HG03558 (cell line): ENCODE results near the gene BCAT1.
A peak's percentile ranks its signal among the peaks of the same experiment; 100 is the strongest.

Source experiments
- ATAC-seq: cut with Tn5 transposase; IDR thresholded peaks from one replicate; pipeline ENCODE4 v1.9.1; 2021; ENCODE audit warnings: moderate number of reproducible peaks; ENCODE audit not compliant: unreplicated experiment; ENCODE audit errors: extremely low read depth

Gene BCAT1

GRCh38 chr12:24948757-24949722 lies at the start of gene BCAT1:
BCAT1 (minus strand) TSS chr12:24949101; CDS start chr12:24948932, 169 bp downstream.
- no peak for ATAC-seq

DNA sequence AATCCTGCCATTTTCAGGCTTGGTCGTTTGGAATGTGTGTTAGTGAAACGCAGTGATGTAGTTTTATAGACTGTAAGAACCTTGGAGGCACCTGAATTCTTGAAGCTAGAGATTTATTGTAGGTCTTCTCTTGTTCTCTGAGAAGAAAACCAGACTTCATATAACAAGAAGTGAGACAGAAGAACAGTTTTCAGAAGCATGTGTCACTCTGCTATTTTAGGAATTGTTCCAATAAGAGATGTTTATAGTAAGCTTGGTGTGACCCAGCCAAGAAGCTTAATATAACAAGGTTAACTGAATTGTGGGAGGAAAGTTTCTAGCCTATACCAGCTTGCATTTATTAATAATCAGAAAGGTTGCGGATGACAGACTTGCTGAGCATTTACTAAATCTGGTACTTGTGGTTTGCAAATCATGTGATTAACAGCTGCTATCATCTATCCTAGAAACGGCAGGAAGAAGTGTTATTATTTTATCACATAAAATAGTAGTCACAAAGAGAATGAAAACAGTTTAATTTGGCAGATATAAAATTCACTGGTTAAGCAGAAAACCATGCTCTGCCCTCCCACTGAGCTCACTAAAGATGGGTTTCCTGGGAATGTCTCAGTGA lies 49.2 kb upstream of the BCAT1 start:
- ATAC-seq = peak; percentile 62

GRCh38 chr12:24997496-24997895 lies 48.6 kb upstream of the BCAT1 start:
- no peak for ATAC-seq

- no peak for ATAC-seq
These were observed 47.9 kb upstream of the BCAT1 start for GRCh38 chr12:24996820-24997219.

- no peak for ATAC-seq
These were observed 47.3 kb upstream of the BCAT1 start for GRCh38 chr12:24996102-24996797.

GRCh38 chr12:24993793-24994192 lies 44.9 kb upstream of the BCAT1 start:
- no peak for ATAC-seq

DNA sequence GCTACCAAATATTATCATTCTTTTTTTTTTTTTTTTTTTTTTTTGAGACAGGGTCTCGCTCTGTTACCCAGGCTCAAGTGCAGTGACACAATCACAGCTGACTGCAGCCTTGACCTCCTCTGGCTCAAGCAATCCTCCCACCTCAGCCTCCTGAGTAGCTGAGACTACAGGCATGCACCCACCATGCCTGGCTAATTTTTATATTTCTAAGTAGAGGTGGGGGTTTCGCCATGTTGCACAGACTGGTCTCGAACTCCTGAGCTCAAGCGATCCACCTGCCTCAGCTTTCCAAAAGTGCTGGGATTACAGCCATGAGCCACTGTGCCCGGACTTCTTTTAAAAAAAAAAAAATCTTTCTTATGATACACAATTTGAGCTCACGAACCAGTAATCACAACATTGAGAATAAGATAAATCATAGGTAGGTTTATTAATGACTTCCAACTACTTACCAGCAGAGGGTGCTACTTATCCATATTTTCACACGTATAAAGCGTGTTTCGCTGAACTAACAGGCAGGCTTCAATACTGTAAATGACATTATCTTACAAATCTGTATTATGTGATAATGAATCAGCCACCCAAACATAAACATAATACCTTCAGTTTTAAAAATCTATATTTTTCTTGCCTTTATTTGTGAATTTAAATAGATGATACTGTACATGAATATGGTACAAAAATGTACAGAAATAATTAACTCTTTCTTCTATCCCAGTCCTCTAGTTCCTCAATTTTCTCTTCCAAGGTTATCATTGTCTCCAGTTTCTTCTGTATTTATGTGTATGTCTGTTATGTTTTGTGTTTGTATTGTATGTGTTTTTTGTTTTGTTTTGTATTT lies 42.5 kb upstream of the BCAT1 start:
- peak; percentile 51 for ATAC-seq

- no peak for ATAC-seq
These were observed 40.3 kb upstream of the BCAT1 start for GRCh38 chr12:24989216-24989615.

DNA sequence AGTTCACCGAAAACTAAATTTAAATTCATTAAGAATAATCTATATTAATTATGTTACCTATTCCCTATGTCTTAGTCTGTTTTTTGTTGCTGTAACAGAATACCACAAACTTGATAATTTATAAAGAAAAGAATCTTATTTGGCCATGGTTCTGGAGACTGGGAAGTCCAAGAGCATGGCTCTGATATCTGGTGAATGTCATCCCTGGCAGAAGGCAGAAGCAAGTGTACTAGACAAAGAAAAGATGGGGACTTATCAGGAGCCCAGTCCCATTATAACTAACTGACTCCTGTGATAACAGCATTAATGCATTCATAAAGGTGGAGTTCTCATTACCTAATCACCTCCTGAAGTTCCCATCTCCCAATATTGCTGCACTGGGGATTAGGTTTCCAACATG lies 33.3 kb upstream of the BCAT1 start:
- no peak for ATAC-seq

GRCh38 chr12:24979976-24980730 lies 31.3 kb upstream of the BCAT1 start:
- ATAC-seq = no peak

GRCh38 chr12:24979329-24979728 lies 30.4 kb upstream of the BCAT1 start:
- no peak for ATAC-seq

DNA sequence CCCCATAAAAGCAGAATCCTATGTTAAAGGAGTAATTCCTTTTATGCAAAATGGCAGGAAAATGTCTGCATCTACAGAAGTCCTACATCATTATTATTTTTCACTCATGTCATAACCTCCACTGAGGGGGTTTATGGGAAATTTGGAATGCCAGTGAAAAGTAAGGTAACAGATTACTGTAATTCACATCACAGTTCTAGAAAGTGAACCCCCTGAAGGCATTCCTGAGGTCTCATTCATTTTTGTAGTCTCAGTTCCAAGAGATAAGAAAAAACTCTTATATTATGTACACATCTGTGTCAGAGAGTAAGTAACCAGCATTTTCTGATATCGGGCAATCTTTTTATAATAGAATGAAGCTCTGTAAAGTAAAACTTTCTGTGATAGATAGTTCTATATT lies 28.8 kb upstream of the BCAT1 start:
- no peak for ATAC-seq

GRCh38 chr12:24977060-24977459 lies 28.2 kb upstream of the BCAT1 start:
- ATAC-seq = no peak

DNA sequence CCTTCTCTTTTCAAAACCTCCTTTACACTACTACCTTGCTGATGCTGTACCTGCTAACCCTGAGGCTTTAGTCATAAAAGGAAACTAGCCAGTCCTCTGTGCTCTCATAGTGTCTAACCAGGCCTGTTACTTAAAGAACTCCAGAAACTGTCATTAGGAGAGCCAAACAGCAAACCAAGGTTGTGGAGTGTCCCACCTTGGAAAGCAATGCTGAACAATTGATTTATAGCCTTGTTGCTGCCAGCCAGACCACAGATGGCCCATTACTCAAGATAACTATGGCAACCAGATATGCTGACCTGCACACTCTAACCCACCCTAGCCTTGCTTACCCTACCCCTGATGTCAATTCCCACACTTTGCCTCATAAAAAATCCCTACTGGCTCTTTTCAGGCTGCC lies 26.5 kb upstream of the BCAT1 start:
- ATAC-seq = no peak

DNA sequence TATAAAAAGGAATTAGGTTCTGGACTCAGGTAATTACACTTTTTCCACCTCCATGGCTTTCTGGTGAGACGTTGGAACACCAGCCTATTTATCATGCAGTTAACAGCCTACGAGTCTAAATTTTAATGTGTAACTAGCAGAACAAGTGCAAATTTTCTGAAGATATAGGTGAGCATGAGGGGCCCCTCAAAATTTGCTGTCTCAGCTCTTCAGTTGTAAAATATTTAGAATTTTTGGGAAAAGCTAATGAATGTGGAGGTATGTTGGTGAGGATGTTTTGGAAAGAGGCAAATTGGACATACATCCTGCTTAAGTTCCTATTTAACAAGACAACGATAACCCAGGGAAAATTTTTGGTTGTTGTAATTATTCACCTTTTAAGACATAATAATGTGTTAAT lies 25.3 kb upstream of the BCAT1 start:
- ATAC-seq = no peak

GRCh38 chr12:24972078-24972477 lies 23.2 kb upstream of the BCAT1 start:
- ATAC-seq = no peak

DNA sequence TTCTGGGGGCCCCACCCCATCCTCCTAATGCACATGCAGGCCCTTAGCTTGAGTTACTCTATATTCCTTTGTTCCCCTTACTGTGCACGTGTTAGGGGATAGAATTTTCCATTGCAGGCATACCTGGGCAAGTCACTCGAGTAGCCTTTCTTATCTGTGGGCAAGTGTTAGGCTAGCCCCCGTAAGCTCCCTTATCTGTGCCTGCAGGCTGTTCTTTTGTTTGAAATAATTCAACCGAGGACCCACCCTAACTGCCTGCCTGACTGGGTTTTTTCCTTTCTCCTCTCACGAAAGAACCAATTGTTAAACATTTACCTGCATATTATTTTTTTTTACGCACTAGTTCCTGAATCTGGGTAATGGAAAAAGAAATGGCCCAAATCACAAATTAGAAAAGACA lies 21.3 kb upstream of the BCAT1 start:
- ATAC-seq = no peak

GRCh38 chr12:24966951-24967564 lies 18.2 kb upstream of the BCAT1 start:
- no peak for ATAC-seq

GRCh38 chr12:24964342-24964741 lies 15.4 kb upstream of the BCAT1 start:
- no peak for ATAC-seq
